Activated B cell treated with CpG ODN at 0.5 μM for 24 hours (primary cell): ENCODE results near the gene SELENON. TPM values are rescaled to one million over a fixed set of nuclear protein-coding genes. Genes with fewer than 3 reads are reported as not detected.

ENCODE experiments used
- ATAC-seq: fragments of 200-7000 bp; cut with Tn5 transposase; one replicate; pipeline ENCODE4 v1.10.0; 2021; ENCODE audit warnings: low read depth, mild to moderate bottlenecking, moderate library complexity
- CTCF ChIA-PET: fragments of 350-600 bp; sonication (Branson Sonifier 250); formaldehyde crosslinking; loops from one replicate; lab custom pipeline; 2021; ENCODE audit warnings: antibody characterized with exemption; lab: Charles Lee
- POLR2A ChIA-PET: fragments of 350-600 bp; sonication (Branson Sonifier 250); formaldehyde crosslinking; loops from one replicate; lab custom pipeline; 2021; ENCODE audit warnings: antibody characterized with exemption; lab: Charles Lee
- DNase-seq: peaks from one replicate; pipeline ENCODE4 v3.0.0; 2022
- H3K27ac Mint-ChIP-seq: one replicate; pipeline ENCODE4 v1.8.0; 2020; ENCODE audit warnings: mixed read lengths
- H3K27me3 Mint-ChIP-seq: one replicate; pipeline ENCODE4 v1.8.0; 2021; ENCODE audit warnings: mixed read lengths
- H3K36me3 Mint-ChIP-seq: one replicate; pipeline ENCODE4 v1.8.0; 2021; ENCODE audit warnings: low read depth, mixed read lengths
- H3K4me1 Mint-ChIP-seq: one replicate; pipeline ENCODE4 v1.8.0; 2021; ENCODE audit warnings: mixed read lengths
- H3K4me3 Mint-ChIP-seq: one replicate; pipeline ENCODE4 v1.8.0; 2020; ENCODE audit warnings: mild to moderate bottlenecking, mixed read lengths
- H3K9me3 Mint-ChIP-seq: one replicate; pipeline ENCODE4 v1.8.0; 2020; ENCODE audit warnings: mixed read lengths
- intact Hi-C: fragments of 100-400 bp; cut with micrococcal nuclease; formaldehyde crosslinking; loops from one replicate; pipeline ENCODE4 v1.15.1; 2024
- total RNA-seq: library from RNA; stranded (reverse); gene quantifications from 2 replicates; pipeline ENCODE4 v1.2.3, GENCODE V29; 2022
- TF ChIP-seq, protein P1 (sequence below): fragments of 200-600 bp; IDR thresholded peaks from one replicate; pipeline ENCODE4 v1.8.0; 2022; ENCODE audit warnings: antibody characterized with exemption, mild to moderate bottlenecking

The SELENON gene
- total RNA-seq, 1 donor from 2014 or later = 15.1 TPM

DNA sequence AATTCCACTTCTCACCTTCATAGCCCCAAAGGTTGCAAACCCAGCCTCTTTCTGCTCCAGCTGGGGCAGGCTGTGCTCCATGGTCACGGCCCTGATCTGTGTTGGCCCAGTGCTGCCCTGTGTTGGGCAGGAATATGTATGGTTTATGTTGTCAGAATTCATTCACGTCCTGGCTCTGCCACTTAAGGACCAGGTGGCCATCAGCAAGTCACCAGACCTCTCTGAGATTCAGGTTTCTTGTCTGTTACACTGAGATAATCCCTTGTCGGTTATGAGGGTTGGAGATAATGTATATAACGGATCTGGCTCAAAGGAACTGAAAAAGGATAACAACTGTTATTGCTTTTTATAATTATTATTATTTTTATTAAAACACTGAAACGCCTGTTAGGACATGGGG is 39.1 kb upstream of the SELENON start:
- Mint-ChIP-seq H3K36me3 (no peaks in the 10 kb centered on the region), H3K4me1 (peaks cover 4% of the 10 kb centered on the region), H3K27me3 (peaks cover 4% of the 10 kb centered on the region), H3K27ac (no peak overlapping the region), H3K4me3 (no peak overlapping the region), H3K9me3 (no peaks in the 10 kb centered on the region)
- DNase-seq = no peak
- TF ChIP-seq, protein P1, sequence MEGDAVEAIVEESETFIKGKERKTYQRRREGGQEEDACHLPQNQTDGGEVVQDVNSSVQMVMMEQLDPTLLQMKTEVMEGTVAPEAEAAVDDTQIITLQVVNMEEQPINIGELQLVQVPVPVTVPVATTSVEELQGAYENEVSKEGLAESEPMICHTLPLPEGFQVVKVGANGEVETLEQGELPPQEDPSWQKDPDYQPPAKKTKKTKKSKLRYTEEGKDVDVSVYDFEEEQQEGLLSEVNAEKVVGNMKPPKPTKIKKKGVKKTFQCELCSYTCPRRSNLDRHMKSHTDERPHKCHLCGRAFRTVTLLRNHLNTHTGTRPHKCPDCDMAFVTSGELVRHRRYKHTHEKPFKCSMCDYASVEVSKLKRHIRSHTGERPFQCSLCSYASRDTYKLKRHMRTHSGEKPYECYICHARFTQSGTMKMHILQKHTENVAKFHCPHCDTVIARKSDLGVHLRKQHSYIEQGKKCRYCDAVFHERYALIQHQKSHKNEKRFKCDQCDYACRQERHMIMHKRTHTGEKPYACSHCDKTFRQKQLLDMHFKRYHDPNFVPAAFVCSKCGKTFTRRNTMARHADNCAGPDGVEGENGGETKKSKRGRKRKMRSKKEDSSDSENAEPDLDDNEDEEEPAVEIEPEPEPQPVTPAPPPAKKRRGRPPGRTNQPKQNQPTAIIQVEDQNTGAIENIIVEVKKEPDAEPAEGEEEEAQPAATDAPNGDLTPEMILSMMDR = no peak
- no peak for ATAC-seq
- ChIA-PET POLR2A (no interaction called here), CTCF (no interaction called here)
- intact Hi-C loops = no loop called here

DNA sequence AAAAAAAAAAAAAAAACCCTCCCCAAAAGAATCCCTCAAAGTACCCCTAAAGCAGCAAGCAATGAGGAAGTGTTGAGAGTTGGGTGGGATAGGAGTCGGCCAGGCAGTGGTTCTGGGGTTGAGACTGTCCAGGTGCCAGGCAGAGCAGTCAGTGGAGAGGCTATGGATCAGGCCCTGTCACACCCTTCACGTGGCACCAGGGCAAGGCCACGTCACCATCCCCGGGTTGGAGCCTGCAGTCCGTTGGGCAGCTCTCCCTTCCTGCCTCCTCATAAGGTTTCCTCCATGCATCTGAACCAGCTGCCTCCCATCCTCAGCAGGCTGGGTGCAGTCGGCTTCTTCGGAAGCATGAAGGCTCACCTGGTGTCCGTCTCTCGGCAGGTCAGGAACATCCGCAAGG is 36.5 kb upstream of the SELENON start:
- DNase-seq = no peak
- H3K36me3 Mint-ChIP-seq = no peaks in the 10 kb centered on the region
- H3K4me3 Mint-ChIP-seq = no peak overlapping the region
- no peak for ATAC-seq
- intact Hi-C loops = no loop called here
- H3K27ac Mint-ChIP-seq = no peak overlapping the region
- ChIA-PET CTCF (no interaction called here), POLR2A (no interaction called here)
- peaks cover 4% of the 10 kb centered on the region for H3K4me1 Mint-ChIP-seq
- no peaks in the 10 kb centered on the region for H3K9me3 Mint-ChIP-seq
- TF ChIP-seq, protein P1 = no peak
- no peaks in the 10 kb centered on the region for H3K27me3 Mint-ChIP-seq

DNA sequence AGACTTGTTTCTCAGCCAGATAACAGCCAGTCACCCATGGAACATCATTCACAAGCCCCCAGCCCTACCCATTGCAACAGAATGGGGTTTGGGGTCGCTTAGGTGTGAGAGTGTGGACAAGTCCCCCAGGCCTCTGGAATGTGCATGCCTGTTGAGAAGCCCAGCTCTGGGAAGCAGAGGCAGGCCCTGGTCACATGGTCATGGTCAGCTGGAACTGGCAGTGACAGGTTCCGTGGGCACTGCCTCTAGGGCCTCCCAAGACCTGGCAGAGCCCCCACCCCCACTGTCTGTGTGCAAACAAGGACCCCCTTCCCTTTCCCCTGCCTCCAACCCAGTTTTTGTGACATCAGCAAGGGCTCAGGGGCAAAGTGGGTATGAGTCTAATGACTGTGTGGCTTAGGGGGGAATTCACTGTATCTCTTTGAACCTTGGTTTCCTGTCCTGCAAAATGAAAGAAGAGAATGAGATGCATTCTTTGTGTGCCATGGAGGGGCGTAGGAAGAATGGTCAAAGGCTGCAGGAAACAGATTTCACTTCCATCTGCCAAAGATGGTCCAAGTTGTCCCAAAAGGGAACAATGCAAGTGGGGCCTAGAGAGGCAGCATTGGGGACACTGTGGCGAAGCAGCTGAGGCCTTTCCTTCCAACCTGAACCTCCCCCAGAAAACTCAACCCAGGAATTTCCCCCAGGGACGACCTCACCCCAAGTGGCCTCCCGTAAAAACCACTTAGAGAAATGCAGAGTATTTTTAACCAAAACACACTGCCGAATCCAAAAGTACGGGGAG is 34.7 kb upstream of the SELENON start:
- TF ChIP-seq, protein P1 = no peak
- DNase-seq (no peak), ATAC-seq (no peak)
- Mint-ChIP-seq H3K4me1 (peaks cover 4% of the 10 kb centered on the region), H3K27ac (no peak overlapping the region), H3K4me3 (no peak overlapping the region), H3K9me3 (no peaks in the 10 kb centered on the region), H3K36me3 (no peaks in the 10 kb centered on the region), H3K27me3 (no peaks in the 10 kb centered on the region)
- CTCF ChIA-PET = no interaction called here
- intact Hi-C loops = no loop called here
- POLR2A ChIA-PET = no interaction called here

DNA sequence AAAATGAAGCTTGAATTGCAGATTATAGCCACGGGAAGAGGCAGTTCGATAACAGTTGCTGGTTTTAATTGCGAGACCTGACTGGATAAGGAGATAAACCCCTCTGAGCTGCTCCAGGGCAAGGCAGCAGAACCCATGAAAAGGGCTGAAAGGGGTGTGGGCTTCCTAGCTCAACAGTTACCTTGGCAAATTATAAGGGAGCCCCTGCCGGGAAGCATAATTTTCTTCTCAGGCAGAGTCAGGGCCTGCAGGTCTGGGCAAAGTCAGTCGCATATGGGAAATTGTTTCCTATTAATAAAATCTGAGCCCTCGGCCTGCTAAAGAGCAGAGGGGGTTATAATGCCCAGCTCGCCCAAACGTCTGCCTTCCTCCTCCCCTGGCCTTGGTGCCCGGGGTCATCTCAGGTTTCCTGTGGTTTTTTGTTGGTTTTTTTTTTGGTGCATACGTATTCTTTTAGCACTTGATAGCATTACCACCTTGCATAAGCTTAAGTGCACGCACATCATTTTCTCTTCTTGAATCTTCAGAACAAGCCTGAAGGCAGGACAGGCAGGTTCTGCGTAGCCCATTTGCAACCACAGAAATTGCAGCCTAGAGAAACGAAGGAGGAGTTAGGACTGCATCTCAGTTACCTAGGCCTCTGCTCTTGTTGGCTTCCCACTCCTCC is 33.9 kb upstream of the SELENON start:
- Mint-ChIP-seq H3K4me3 (no peak overlapping the region), H3K9me3 (no peaks in the 10 kb centered on the region), H3K27ac (no peak overlapping the region), H3K4me1 (peaks cover 9% of the 10 kb centered on the region), H3K36me3 (no peaks in the 10 kb centered on the region), H3K27me3 (peaks cover 4% of the 10 kb centered on the region)
- DNase-seq (no peak), ATAC-seq (no peak)
- TF ChIP-seq, protein P1 = no peak
- ChIA-PET POLR2A (no interaction called here), CTCF (no interaction called here)
- intact Hi-C loops = no loop called here

DNA sequence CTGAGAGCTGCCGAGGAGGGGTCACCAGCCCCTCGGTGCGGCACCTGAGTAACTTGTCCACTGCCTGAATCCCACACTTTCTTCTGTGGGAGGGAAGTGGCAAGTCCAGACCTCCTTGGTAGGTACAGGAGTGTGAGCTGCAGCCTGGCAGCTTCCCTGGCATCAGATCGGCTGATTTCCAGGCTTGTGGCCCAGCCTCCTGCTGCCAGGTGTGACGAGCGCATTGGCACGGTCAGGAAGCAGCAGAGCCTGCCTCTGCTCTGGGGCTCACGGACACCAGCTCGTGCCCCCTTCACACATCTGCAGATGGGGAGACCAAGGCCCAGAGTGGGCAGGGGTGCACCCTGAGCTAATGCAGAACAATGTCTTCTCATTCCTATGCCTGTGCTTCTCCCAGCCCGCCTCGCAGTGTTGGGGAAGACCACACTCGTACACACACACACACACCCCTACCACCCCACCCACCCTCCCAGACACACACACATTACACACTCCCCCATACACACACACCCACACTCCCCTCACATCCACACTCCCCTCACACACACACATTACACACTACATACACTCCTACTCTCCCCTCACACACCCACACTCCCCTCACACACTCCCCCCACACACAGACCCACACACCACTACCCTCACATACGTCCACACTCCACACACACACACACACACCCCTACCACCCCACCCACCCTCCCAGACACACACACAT is 33.1 kb upstream of the SELENON start:
- Mint-ChIP-seq H3K4me1 (peaks cover 18% of the 10 kb centered on the region), H3K27me3 (peaks cover 13% of the 10 kb centered on the region), H3K9me3 (no peaks in the 10 kb centered on the region), H3K4me3 (no peak overlapping the region), H3K27ac (no peak overlapping the region), H3K36me3 (no peaks in the 10 kb centered on the region)
- CTCF ChIA-PET = no interaction called here
- TF ChIP-seq, protein P1 = no peak
- intact Hi-C loops = no loop called here
- DNase-seq (no peak), ATAC-seq (no peak)
- POLR2A ChIA-PET = no interaction called here
